Activated CD8-positive, alpha-beta memory T cell treated with anti-CD3 and anti-CD28 coated beads, Interleukin-2, amount 10 ng/mL, durations not matched to agents 7 days and 5 days (primary cell): ENCODE results near the gene AMER1. TPM values are rescaled to one million over a fixed set of nuclear protein-coding genes. Genes with fewer than 3 reads are reported as not detected.

Experiments
- ATAC-seq: fragments of 150-1000 bp; cut with Tn5 transposase; one replicate; pipeline ENCODE4 v1.10.0; 2021; ENCODE audit warnings: moderate library complexity
- CTCF ChIA-PET: fragments of 350-600 bp; sonication (Branson Sonifier 250); formaldehyde crosslinking; loops from one replicate; lab custom pipeline; 2021; ENCODE audit warnings: antibody characterized with exemption; lab: Charles Lee
- DNase-seq: peaks from one replicate; pipeline ENCODE4 v3.0.0-alpha.2; 2020
- H3K27ac Mint-ChIP-seq: one replicate; pipeline ENCODE4 v1.8.0; 2021; ENCODE audit warnings: mild to moderate bottlenecking, mixed read lengths
- H3K27me3 Mint-ChIP-seq: one replicate; pipeline ENCODE4 v1.8.0; 2021; ENCODE audit warnings: mixed read lengths
- H3K36me3 Mint-ChIP-seq: one replicate; pipeline ENCODE4 v1.8.0; 2021; ENCODE audit warnings: mild to moderate bottlenecking, mixed read lengths
- H3K4me1 Mint-ChIP-seq: one replicate; pipeline ENCODE4 v1.8.0; 2021; ENCODE audit warnings: mixed read lengths
- H3K4me3 Mint-ChIP-seq: one replicate; pipeline ENCODE4 v1.8.0; 2021; ENCODE audit warnings: mild to moderate bottlenecking, moderate library complexity, mixed read lengths
- H3K9me3 Mint-ChIP-seq: one replicate; pipeline ENCODE4 v1.8.0; 2022; ENCODE audit warnings: low read depth, mixed read lengths
- total RNA-seq, 2 experiments: library from RNA; stranded (reverse); gene quantifications; one replicate each; pipeline ENCODE4 v1.2.3, GENCODE V29; 2021

AMER1 gene
- total RNA-seq, 2 experiments from 2014 or later = 3.6 to 4.1 TPM

DNA sequence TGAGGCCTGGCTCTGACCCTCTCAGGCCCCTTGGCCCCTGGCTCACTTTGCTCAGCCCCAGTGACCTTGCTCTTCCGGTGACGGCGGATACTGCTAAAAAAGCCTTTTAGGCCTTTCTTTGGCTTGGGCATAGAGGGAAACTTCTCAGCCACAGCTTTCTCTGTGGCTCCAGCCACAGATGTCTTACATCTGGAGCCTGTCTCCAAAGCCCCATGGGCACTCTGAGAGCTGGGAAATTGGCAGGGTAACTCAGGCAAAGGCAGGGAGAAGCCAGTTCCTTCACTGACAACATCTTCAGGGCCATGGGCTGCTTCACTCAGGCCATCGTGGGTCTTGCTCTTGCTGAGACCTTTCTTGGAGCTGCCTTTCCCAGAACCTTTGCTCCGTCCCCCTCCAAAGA lies 12.8 kb downstream of the AMER1 start:
- CTCF ChIA-PET = no interaction called here
- H3K4me1 Mint-ChIP-seq = no peaks in the 10 kb centered on the region

DNA sequence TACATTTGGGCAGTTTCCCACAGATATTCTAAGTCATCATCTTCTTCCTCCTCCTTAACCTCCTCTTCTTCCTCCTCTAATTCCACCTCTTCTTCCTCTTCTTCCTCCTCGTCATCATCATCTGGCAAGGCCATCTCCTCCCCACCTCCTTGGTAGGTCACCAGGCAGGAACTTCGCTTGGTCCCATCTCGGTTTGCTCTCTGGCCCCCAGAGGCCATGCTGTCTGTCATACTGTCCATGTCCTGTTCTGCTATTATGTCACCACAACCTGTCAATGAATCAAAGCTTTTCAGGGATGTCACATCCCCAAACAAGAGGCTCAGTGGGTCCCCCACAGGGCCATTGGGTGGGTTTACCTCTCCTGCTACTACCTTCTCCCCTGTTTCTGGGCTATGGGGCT lies 13.5 kb downstream of the AMER1 start:
- Mint-ChIP-seq H3K27ac (no peak overlapping the region), H3K9me3 (no peaks in the 10 kb centered on the region)

More for the DNA sequence above, 12.8 kb downstream of the AMER1 start:
- ATAC-seq (no peak), DNase-seq (no peak)
- no peak overlapping the region for H3K27ac Mint-ChIP-seq
- no peaks in the 10 kb centered on the region for H3K27me3 Mint-ChIP-seq
- no peaks in the 10 kb centered on the region for H3K9me3 Mint-ChIP-seq
- no peak overlapping the region for H3K4me3 Mint-ChIP-seq
- H3K36me3 Mint-ChIP-seq = peaks cover 8% of the 10 kb centered on the region

DNA sequence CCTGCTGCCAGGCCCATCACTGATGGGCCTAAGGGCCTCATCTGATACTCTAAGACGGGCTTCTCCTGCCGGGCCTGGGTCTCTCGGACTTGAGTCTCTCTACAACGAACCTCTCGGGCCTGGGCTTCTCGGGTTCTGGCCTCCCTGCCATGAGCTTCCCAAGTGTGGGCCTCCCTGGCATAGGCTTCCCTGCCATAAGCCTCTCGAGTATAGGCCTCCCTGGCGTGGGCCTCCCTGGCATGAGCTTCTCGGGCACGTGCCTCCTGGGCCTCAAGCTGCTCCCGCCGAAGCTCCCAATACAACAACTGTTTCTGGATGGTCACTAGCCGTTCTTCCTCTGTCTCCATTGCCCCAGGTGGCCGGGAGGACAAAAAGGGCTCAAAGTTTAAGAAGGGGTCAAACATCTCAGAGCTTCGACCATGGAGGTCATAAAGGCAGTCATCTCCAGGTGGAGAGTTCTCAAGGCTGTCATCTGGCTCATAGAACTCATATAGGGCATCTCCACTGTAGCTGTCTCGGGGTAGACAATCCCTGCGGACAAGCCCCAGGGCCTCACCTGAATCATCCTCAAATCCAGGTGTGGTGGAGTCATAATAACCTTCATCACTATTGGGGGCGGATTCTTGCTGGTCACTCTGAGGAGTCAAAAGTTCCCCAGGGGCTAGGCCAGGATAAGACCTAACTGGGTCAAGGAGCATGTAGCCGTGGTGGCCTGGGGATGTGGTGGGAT lies 14.1 kb downstream of the AMER1 start:
- Mint-ChIP-seq H3K4me1 (no peaks in the 10 kb centered on the region), H3K27ac (no peak overlapping the region), H3K27me3 (no peaks in the 10 kb centered on the region), H3K4me3 (no peak overlapping the region), H3K9me3 (no peaks in the 10 kb centered on the region), H3K36me3 (peaks cover 8% of the 10 kb centered on the region)
- DNase-seq (no peak), ATAC-seq (no peak)
- CTCF ChIA-PET = no interaction called here

More for the DNA sequence above, 13.5 kb downstream of the AMER1 start:
- no peaks in the 10 kb centered on the region for H3K27me3 Mint-ChIP-seq
- H3K36me3 Mint-ChIP-seq = peaks cover 8% of the 10 kb centered on the region
- DNase-seq (no peak), ATAC-seq (no peak)
- H3K4me1 Mint-ChIP-seq = no peaks in the 10 kb centered on the region
- no peak overlapping the region for H3K4me3 Mint-ChIP-seq
- CTCF ChIA-PET = no interaction called here

DNA sequence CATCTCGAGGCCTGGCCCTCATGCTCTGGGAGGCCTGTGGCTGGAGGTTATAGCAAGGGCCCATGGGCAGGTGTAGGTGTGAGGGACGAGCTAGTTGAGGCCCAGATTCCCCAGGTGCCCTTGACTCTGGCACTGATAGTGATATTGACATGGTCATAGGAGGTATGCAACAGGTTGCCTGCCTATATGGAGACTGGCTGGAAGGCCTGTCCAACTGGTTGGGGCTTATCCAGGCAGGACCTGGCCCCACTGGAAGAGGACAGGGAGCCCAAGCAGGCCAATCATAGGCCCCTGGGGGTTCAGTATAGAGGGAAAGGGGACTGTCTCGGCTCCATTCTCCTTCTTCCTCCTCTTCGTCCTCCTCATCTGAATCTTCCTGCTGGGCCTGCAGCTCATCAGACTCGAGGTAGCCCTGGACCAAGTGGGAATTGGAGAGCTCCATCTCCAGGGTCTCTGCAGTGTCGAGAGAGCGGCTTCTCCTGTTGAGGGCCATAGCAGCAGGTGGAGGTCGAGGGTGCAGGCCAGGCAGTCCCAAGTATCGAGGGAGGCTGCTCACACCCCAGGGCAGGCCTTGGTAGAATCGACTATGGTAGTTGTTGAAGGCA lies 15.3 kb downstream of the AMER1 start:
- no peaks in the 10 kb centered on the region for H3K9me3 Mint-ChIP-seq
- ATAC-seq (no peak), DNase-seq (no peak)
- H3K36me3 Mint-ChIP-seq = peaks cover 10% of the 10 kb centered on the region
- H3K4me1 Mint-ChIP-seq = no peaks in the 10 kb centered on the region
- CTCF ChIA-PET = no interaction called here
- H3K27ac Mint-ChIP-seq = no peak overlapping the region
- no peak overlapping the region for H3K4me3 Mint-ChIP-seq
- H3K27me3 Mint-ChIP-seq = no peaks in the 10 kb centered on the region

DNA sequence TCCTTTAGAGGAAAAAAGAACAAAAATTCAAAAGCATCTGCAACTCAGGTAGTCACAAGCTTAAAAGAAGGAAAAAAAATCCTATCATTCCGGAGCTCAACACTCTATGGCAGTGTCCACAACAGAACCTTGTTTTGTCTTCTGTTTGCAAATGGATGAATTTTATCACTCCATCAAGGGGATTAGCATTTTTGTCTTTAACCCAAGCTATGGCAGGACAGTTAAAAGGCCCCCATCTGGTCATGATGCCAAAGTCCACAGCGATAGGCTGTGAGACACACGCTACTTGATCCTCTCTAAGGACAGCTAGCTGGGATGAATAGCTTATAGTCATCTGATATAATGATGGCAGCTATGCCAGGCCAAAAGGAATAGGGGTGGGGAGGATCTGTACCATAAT lies 16.6 kb downstream of the AMER1 start:
- H3K36me3 Mint-ChIP-seq = peaks cover 10% of the 10 kb centered on the region
- CTCF ChIA-PET = no interaction called here
- H3K4me1 Mint-ChIP-seq = no peaks in the 10 kb centered on the region

DNA sequence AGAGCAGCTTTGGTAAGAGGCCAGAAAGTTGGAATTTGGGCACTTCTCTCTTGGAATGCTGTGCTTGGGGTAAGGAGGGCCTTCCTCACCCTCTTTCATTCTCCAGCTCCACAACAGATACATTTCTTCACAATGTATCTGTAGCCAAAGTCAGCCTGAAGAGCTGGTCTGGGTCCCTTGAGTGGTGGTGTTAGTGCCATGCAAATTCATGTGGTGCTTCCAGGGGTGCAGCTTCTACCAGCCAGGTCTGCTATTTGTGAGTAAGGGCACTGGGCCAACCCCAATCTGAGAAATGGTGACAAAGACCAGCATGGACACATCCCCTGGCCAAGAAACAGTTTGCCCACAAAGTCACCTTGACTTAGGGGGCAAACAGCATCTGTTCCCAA lies 17.8 kb downstream of the AMER1 start:
- Mint-ChIP-seq H3K27me3 (no peaks in the 10 kb centered on the region), H3K36me3 (peaks cover 10% of the 10 kb centered on the region), H3K9me3 (no peaks in the 10 kb centered on the region), H3K27ac (no peak overlapping the region), H3K4me3 (no peak overlapping the region), H3K4me1 (no peaks in the 10 kb centered on the region)
- ATAC-seq (no peak), DNase-seq (no peak)
- CTCF ChIA-PET = no interaction called here

More for the DNA sequence above, 16.6 kb downstream of the AMER1 start:
- Mint-ChIP-seq H3K27ac (no peak overlapping the region), H3K27me3 (no peaks in the 10 kb centered on the region), H3K4me3 (no peak overlapping the region), H3K9me3 (no peaks in the 10 kb centered on the region)
- ATAC-seq (no peak), DNase-seq (no peak)

DNA sequence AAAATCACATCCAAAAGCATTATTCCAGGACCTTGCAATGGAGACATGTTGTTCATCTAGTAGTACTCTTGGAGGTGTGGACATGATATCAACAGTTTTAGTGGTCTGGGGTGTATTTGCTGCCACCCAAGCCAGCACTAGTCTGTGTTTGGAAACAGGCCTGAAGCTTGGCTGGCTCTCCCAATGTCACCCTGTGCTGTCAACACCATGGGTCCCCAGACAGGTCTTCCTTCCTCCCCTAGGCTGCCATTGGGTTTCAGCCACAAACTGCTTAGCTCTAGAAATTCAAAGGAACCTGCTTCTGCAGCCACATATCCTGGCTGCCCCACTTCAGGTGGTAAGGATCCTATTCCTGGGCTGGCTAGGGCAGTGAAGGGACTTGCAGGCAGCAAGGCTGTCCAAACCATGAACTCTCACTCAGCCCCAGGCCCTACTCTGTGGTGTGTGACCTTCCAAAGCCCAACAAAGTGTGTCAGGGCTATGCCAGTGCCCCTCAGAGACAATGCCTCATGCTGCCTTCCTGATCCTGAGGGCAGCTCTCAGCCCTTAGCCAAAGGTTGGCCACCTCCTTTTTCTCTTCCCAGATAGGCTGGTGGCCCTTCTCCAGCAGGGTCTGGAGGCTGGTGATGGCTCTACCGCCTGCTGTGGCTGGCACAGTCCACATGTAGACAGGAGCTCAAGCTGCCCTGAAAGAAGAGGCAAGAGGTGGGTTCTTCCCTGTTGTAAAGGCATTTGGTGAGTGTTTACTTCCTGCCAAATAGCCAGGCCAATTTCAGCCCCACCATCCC lies 18.3 kb downstream of the AMER1 start:
- H3K9me3 Mint-ChIP-seq = no peaks in the 10 kb centered on the region
- no peaks in the 10 kb centered on the region for H3K27me3 Mint-ChIP-seq
- no peak overlapping the region for H3K4me3 Mint-ChIP-seq
- peaks cover 10% of the 10 kb centered on the region for H3K36me3 Mint-ChIP-seq
- DNase-seq (no peak), ATAC-seq (no peak)
- H3K27ac Mint-ChIP-seq = no peak overlapping the region
- CTCF ChIA-PET = no interaction called here
- no peaks in the 10 kb centered on the region for H3K4me1 Mint-ChIP-seq

DNA sequence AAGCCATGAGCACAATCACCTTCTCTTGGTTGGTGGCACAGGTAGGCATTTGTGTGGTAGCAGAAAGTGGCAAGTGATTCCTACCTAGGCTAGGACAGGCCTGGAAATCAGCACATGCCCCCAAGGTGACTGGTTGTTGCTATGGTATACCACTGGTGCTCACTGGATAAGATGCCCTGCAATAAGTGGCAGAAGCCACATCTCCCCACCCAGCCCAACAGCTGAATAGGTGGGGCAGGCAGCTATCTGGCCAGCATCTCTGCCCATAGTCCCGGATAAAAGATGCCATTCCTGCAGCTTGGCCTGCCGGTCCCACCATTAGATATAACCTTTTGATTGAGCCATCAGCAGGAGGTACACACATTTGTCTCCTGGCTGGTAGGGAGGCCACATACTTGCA lies 21.1 kb downstream of the AMER1 start:
- no peak for ATAC-seq

DNA sequence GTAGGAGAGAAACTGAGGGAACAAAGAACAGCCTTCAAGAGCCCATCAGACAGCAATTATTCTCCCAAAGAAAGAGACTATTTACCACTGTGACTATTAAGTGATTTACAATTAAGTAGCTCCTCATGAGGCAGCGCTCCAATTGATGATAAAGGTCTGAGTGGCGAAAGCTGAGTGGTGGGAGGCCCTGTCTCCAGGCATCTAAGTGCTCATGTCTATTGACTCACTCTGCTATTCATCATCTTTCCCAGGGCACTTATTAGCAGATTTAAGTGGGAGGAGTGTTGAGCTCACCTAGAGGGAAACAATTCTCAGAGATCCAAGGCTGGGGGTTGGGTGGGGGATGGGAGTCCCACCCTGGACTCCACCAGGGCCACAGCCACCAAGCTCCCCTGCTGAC lies 23.3 kb downstream of the AMER1 start:
- no peak overlapping the region for H3K27ac Mint-ChIP-seq
- H3K4me1 Mint-ChIP-seq = no peaks in the 10 kb centered on the region
- H3K36me3 Mint-ChIP-seq = peaks cover 3% of the 10 kb centered on the region
- CTCF ChIA-PET = no interaction called here
- no peak for DNase-seq
- H3K9me3 Mint-ChIP-seq = no peaks in the 10 kb centered on the region
- H3K4me3 Mint-ChIP-seq = no peak overlapping the region
- H3K27me3 Mint-ChIP-seq = no peaks in the 10 kb centered on the region
- ATAC-seq = no peak

More for the DNA sequence above, 21.1 kb downstream of the AMER1 start:
- DNase-seq = no peak
- H3K9me3 Mint-ChIP-seq = no peaks in the 10 kb centered on the region
- no peaks in the 10 kb centered on the region for H3K4me1 Mint-ChIP-seq
- H3K4me3 Mint-ChIP-seq = no peak overlapping the region
- no peaks in the 10 kb centered on the region for H3K27me3 Mint-ChIP-seq
- H3K36me3 Mint-ChIP-seq = peaks cover 2% of the 10 kb centered on the region
- H3K27ac Mint-ChIP-seq = no peak overlapping the region
- CTCF ChIA-PET = no interaction called here

DNA sequence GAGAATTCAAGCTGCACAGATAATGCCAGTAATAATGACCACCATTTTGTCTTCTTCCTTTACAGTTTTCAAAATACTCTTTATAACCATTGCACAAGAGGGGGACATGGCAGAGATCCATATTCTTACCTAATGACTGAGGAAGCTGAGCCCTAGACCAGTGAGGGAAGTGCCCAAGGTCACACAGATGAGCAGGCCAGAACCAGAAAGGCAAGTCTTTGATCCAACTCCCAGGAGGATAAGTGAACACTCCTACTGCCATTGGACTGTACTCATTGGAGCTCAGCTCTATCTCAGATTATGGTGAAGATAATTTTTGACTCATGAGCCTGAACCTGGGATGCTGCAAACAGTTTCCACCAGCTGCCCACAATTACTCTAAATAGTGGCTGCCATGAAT lies 28.6 kb downstream of the AMER1 start:
- CTCF ChIA-PET = no interaction called here
- no peaks in the 10 kb centered on the region for H3K9me3 Mint-ChIP-seq
- no peaks in the 10 kb centered on the region for H3K4me1 Mint-ChIP-seq
- H3K36me3 Mint-ChIP-seq = peaks cover 1% of the 10 kb centered on the region
- H3K4me3 Mint-ChIP-seq = no peak overlapping the region
- ATAC-seq (no peak), DNase-seq (no peak)
- no peak overlapping the region for H3K27ac Mint-ChIP-seq
- H3K27me3 Mint-ChIP-seq = no peaks in the 10 kb centered on the region

DNA sequence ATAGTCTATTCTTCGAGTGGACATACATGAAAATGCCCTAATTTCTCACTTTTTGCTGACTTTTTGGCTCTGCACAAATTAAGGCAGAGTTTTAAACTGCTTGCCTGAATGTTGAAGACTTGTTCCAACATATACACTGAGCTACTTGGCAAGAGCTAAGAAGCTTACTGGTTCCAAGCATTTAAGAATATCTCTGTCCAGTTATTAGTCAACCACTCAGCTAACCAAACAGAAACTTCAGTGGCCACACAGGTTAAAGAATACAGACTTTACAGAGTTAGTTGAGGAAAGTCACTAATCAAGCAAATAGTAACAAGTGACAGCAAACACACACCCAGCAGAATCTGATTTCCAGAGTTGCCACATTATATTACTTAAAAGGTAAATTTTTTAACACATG lies 35.5 kb downstream of the AMER1 start:
- ATAC-seq (no peak), DNase-seq (no peak)
- Mint-ChIP-seq H3K27ac (no peak overlapping the region), H3K36me3 (no peaks in the 10 kb centered on the region), H3K9me3 (no peaks in the 10 kb centered on the region), H3K4me3 (no peak overlapping the region), H3K4me1 (peaks cover 3% of the 10 kb centered on the region), H3K27me3 (no peaks in the 10 kb centered on the region)
- CTCF ChIA-PET = no interaction called here

DNA sequence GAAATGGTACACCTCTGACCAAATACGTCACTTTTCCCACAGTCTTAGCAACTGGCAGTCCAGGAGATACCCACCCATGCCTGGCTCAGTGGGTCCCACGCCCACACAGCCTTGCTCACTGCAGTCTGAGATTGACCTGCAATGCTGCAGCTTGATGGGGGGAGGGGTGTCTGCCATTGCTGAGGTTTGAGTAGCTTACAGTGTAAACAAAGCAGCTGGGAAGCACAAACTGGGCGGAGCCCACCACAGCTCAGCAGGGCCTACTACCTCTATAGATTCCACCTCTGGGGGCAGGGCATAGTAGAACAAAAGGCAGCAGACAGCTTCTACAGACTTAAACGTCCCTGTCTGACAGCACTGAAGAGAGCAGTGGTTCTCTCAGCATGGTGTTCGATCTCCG lies 52.7 kb downstream of the AMER1 start:
- CTCF ChIA-PET = no interaction called here

DNA sequence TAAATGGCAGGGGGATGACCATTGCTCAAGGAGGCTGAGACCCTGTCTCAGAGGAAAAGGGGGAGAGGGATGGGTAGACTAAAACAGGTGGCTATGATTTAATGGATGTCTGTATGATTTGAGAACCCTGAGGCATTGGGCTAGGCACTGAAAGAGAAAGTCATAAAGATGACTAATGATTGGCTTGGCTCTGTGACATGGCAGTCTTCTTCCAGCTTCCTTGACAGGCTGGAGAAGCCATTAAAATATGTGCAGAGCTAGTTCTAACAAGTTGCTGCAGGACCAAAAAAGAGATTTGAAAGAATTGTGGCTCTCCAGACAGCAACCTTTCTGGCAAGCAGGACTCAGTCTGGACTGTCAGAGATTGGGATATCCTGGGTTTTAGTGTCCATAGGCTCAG lies 53.6 kb downstream of the AMER1 start:
- CTCF ChIA-PET = no interaction called here
- Mint-ChIP-seq H3K36me3 (no peaks in the 10 kb centered on the region), H3K27me3 (no peaks in the 10 kb centered on the region), H3K9me3 (no peaks in the 10 kb centered on the region), H3K4me1 (no peaks in the 10 kb centered on the region), H3K4me3 (no peak overlapping the region), H3K27ac (no peak overlapping the region)
- DNase-seq (no peak), ATAC-seq (no peak)

More for the DNA sequence above, 52.7 kb downstream of the AMER1 start:
- no peak overlapping the region for H3K4me3 Mint-ChIP-seq
- no peak overlapping the region for H3K27ac Mint-ChIP-seq
- DNase-seq (no peak), ATAC-seq (no peak)
- H3K36me3 Mint-ChIP-seq = no peaks in the 10 kb centered on the region
- no peaks in the 10 kb centered on the region for H3K4me1 Mint-ChIP-seq
- H3K9me3 Mint-ChIP-seq = no peaks in the 10 kb centered on the region
- H3K27me3 Mint-ChIP-seq = no peaks in the 10 kb centered on the region

DNA sequence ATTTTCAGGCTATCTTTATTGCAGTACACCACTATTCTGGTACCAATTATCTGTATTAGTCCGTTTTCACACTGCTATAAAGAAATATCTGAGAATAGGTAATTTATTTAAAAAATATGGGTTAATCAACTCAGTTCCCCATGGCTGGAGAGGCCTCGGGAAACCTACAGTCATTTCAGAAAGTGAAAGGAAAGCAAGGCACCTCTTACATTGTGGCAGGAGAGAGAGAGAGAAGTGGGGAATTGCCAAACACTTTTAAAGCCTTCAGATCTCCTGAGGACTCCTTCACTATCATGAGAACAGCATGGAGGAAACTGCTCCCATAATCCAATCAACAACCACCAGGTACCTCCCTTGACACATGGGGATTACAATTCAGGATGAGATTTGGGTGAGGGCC lies 54.7 kb downstream of the AMER1 start:
- Mint-ChIP-seq H3K9me3 (no peaks in the 10 kb centered on the region), H3K27ac (no peak overlapping the region), H3K36me3 (no peaks in the 10 kb centered on the region), H3K4me3 (no peak overlapping the region), H3K27me3 (no peaks in the 10 kb centered on the region), H3K4me1 (no peaks in the 10 kb centered on the region)
- DNase-seq = no peak
- ATAC-seq = no peak
- CTCF ChIA-PET = no interaction called here
